Umbilical cord (tissue), 2 donors: ENCODE measurements around the gene TFF2. TPM values are rescaled to one million over a fixed set of nuclear protein-coding genes. Genes with fewer than 3 reads are reported as not detected.
A peak's percentile ranks its signal among the peaks of the same experiment; 100 is the strongest.

Source experiments
- DNase-seq: peaks from one replicate; pipeline ENCODE4 v3.0.0-alpha.2; 2015; ENCODE audit warnings: low spot score
- total RNA-seq: library from RNA; depleted of rRNA; stranded (reverse); fragments of >200 nt; gene quantifications from one replicate; pipeline ENCODE4 v1.2.3, GENCODE V29; 2014; ENCODE audit warnings: low replicate concordance; ENCODE audit not compliant: insufficient read depth

TFF2 gene
- total RNA-seq, 1 donor from 2014 or later, result not detected

DNA sequence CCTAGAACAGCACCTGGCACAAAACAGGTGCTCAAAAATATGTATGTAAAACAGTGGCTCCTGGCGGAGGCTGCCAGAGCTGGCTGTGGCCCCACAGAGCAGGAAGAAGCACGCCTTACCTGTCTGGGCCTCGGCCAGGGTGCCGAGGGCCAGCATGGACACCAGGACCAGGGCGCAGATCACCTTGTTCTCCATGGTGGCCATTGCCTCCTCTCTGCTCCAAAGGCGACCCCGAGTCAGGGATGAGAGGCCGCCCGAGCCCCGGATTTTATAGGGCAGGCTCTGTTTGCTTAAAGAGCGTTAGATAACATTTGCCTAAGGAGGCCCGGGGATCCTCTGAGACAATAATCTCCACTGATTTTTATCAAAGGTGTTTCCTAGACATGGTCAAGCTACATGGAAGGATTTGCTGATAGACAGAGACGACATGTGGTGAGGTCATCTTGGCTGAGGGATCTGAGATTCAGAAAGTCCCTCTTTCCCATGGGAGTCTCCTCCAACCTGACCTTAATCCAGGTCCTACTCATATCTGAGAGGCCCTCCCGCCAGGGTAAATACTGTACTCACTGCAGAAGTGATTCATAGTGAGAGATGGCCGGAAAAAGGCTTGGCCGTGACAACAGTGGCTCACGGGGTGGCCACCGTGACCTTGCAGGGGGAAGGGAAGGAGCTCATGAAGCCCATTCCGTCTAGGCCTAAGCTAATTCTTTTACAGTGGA, 15.7 kb upstream of the TFF2 start, which contains the start of gene TFF1:
TSS of gene TFF1 (minus strand) at position 244 of the 719 bp plus-strand sequence. CDS start at position 204, 40 bp downstream.
- DNase-seq, result peak; percentile 2

DNA sequence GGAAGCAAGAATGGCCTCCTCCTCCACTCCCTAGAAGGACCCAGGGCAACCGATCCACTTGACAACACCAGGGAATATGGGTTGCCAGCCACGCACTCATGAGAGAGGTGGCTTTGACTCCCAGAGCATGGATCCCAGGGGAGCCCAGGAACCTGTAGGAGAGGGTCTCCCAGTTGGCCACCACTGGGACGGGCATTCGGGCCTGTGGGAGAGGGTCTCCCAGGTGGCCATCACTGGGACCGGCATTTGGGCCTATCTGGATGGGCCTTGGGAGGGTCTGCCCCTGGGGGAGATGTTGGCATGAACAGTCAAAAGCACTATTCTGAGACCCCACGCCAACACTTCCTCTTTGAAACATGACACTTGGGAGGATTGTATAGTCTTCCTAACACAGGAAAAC, 15.0 kb upstream of the TFF2 start:
- no peak for DNase-seq

DNA sequence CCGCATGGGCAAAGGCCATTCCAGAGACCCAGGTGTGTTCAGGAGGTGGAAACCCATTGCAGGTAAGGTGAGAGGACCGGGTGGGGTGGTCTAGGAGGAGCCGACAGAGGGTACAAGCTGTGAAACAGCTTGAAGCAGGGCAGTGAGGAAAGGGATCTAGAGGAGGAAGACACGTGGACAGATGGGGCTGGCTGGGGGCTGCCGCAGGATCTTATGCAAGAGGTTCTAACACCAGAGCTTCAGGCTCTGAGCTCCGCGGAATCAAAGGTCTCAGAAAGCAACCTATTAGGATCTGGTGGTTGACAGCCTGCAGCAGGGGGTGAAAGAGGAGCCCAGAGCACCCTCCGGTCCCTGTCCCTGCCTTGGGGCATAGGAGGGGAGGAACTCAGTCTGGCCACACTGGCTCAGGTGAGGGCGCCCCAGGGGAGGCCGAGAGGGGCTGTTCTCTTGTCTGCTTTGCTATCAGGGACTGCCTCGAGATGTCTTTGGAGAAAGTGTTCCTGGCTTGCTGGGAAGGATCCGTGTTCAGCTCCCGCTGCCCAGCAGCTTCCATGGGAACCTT, 13.6 kb upstream of the TFF2 start:
- DNase-seq, result no peak

DNA sequence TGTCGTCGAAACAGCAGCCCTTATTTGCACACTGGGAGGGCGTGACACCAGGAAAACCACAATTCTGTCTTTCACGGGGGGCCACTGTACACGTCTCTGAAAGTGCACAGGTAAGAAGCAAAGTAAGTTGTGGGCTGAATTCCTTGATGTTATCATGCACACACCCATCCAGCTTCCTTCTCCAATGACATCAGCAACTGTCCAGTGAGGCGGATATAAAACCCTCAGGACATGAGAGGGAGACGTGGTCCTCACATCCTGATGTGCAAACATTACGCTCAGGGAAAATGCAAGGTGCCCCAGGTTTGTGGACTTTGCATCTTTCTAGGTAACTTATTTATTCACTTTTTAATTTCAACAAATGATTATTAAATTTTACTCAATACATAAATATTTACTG, 12.5 kb upstream of the TFF2 start:
- no peak for DNase-seq

DNA sequence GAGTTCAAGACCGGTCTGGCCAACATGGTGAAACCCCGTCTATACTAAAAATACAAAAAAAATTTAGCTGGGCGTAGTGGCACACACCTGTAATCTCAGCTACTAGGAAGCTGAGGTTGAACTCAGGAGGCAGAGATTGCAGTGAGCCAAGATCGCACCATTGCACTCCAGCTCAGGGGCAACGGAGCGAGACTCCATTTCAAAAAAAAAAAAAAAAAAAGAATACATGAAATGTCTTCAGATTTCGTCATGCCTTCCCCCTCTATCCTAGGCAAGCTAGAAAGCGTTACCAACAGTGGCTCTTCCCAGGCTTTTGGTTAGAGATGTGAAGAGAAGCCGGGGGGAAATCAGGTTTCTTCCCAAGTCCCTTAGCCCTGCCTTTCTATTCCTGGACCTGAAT, 11.9 kb upstream of the TFF2 start:
- no peak for DNase-seq

DNA sequence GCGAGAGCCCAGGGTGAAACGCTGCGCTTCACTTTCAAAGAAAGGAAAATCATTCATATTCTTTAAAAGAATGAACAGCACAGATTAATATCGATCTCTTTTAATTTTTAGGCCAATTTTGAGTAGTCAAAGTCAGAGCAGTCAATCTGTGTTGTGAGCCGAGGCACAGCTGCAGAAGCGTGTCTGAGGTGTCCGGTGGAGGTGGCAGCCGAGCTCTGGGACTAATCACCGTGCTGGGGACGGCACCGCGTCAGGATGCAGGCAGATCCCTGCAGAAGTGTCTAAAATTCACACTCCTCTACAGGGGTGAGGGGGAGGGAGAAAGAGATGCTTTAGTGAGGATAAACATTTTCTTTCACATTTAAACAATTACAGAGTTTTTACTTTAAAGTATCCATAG, 11.4 kb upstream of the TFF2 start:
- no peak for DNase-seq

DNA sequence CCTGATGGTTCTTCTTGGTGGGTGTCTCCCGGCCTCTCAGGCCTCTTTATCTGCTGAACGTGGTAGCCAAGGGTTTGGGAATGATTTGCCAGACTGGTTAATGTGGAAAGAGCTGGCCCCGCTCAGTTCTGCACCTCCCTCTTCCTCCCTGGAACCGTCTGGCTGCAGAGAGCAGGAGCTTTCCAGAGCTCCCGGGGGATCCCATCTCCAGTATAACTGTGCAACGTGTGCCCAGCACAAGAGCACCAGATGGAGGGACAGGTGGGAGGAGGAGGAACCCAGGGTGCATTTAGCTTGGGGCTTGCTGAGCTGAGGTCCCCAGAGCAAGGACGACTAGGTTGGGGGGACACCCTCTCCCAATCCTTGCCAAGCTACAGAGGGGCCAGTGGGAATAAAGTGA, 10.5 kb upstream of the TFF2 start:
- no peak for DNase-seq

DNA sequence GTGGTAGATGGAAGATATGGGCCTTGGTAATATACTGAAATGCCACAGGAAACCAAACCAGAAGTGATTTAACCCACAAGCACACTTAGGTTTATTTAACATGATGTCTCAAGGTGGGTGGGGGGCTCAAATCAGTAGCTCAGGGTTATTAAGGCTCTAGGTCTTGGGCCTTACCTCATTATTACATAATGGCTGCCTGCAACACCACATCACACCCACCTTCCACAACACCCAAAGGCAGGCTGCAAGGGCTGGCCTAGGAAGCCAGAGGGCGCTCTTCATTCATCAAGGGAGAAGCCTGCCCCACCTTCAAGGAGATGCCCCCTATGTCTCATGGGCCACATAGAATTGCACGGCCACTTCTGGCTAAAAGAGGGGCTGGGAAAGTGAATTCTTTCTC, 9.5 kb upstream of the TFF2 start:
- DNase-seq, result no peak

DNA sequence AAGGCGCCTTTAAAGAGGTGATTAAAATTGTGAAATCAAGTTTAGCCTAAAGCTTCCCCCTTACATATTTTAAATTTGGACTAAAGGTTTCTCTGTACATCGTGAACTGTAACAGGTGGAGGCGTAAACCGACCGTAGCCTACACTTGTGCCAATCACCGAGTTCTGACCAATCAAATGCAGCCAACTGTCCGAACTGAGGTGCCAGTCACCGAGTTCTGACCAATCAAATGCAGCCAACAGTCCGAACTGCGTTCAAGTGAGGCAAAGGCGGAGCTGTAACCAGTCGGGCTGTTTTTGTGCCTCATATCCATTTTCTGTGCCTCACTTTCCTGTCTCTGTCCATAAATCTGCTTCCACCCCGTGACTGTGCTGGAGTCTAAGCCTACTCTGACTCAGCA, 8.1 kb upstream of the TFF2 start:
- DNase-seq, result no peak

DNA sequence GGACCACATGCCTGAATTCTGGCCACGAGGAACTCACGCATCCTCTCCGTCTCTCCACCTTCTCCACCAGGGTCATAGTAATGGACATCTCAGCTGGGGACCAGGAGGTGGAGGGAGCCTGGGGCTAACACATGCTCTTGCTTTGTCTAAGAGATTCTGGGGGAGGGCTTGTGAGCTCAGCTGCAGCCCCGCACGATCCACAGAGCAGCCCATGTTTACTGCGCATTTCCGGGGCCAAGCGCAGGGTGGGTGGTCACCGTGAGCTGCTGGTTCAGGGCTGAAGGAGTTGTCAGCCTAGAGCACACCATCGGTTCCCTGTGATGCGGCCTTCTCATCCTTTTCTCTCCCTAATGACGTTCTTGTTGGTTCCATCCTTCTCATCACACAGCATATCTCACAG, 7.5 kb upstream of the TFF2 start:
- no peak for DNase-seq

DNA sequence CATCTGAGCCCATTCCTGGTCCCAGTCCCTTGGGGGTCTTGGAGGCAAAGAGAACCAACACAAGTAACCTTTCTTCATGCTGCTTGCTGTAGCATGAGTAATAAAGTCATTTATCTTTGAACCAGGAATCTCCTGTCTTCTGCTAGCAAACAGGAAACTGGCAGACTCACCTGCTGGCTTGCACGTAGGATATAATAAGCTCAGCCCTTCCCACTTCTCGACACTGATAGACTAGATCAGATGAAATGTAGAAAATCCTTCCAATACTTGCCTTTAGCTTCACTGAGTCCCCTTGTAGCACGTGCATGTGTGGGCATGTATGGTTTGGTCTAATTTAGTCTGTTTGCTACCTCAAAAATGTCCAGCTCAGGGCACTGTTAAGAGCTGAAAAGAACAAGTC, 6.5 kb upstream of the TFF2 start:
- DNase-seq, result no peak

DNA sequence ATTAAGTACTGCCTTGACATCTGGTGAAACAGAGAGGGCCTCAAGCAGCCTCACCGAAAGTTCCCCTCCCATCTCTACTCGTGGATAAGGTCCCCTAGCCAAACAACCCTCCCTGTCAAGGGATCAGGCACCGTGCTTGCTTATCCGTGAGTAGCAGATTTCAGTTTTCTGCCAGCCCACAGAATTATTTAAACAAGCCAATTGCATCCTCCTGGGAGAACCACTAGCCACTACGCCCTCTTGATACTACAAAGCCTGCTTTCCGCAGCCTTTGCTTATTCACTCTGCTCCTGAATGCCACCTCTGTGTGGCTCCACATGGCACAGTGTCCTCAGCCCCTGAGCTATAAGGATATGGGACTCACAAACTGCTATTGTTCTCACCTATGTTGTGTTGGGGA, 5.9 kb upstream of the TFF2 start:
- DNase-seq, result no peak

DNA sequence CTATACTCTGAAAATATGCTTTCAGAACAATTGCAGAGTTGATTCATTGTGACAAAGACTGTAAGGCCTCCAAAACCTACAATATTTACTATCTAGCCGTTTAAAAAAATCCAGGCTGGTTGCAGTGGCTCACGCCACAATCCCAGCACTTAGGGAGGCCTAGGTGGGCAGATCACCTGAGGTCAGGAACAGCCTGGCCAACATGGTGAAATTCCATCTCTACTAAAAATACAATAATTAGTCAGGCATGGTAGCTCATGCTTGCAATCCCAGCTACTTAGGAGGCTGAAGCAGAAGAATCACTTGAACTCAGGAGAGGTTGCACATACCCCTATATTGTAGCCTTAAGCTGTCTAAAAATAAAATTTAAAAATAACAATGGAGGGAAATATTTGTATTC, 5.3 kb upstream of the TFF2 start:
- DNase-seq, result no peak

DNA sequence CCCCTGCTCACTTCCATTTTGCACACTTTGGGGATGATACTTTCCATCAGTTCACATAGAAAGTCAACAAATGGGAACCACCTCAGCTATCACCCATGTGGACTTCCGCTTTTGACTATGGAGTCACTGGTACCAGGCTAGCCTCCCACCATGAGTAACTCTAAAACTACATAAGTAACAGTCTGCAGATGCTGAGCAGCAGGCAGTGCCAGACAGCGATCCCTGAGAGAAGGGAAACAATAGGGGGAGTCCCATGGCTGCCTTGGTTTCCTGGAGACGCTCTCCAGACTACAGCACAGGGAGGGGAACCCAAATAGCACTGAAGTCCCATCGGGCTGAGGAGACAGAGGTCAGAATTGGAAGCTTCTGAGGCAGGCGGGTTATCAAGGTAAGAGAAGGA, 2.8 kb upstream of the TFF2 start:
- DNase-seq, result no peak

DNA sequence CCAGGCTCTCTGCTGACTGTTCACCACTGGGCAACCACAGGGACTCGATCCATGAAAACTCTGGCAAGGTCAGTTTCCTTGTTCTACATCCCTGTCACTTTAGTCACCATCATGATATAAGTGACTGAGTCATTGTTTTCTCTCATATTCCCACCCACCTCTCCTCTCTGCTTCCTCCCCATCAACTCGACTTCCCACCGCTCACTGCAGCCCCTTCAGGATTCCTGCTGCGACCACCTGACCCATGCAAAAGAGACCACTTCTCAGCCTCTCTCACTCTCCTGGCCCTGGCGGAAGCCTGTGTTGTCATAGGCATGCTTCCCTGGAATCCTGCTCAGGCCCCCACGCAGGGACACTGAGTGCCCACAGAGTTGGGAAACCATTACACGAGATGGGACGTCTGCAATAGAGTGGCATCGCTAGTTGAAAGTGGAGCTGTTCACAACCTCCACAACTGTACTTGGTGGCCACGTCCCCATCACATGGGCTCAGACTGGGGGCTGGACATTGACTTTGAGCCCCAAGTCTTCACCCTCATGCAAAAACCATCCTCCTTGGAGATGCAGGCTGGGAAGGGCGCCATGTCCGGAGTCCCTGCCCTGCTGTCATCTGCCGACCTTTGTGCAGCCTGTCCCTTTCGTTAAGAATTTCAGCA, 1.8 kb upstream of the TFF2 start:
- no peak for DNase-seq

DNA sequence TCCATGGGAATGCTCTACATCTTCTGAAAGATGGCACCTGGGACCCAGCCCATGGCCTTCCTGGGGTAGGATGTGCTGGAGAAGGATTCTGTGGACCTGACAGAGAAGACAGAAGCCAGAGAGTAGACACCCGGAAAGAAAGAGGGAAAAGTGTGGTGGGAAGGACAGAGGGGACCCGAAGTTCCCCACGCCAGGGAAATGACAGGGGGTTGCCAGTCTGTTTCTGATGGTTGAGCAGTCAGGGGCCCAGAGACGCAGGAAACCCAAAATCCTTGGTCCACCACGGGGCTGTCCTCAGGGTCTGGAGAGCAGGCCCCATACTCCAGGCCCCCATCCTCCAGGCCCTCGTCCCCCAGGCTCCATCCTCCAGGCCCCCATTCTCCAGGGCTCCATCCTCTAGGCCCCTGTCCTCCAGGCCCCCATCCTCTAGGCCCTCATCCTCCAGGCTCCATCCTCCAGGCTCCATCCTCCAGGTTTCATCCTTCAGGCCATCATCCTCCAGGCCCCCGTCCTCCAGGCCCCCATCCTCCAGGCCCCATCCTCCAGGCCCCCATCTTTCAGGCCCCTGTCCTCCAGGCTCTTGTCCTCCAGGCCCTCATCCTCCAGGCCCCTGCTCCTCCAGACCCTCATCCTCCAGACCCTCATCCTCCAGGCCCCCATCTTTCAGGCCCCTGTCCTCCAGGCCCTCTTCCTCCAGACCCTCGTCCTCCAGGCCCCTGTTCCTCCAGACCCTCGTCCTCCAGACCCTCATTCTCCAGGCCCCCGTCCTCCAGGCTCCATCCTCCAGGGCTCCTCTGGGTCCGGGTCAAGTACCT, 1.0 kb upstream of the TFF2 start:
- no peak for DNase-seq

DNA sequence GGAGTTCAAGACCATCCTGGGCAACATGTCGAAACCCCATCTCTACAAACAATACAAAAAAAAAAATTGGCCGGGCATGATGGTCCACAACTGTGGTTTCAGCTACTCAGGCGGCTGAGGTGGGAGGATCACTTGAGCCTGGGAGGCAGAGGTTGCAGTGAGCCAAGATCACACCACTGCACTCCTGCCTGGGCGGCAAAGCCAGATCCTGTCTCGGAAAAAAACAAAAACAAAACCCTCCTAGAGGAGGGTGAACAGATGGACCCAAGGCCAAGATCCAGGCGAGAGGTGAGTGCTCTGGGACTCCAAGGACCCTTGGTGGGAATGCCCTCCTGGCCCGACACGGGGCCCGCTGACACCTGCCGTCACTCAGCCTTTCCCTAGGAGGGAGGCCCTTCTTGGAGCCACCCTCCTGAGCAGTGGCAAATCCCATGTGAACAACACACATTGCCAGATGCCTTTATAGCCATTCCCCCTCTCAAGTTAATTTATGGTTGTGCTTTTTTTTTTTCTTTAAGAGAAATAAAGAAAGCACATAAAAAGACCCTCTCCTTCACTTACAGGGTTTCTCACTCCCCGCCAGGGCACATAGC, 380 bp downstream of the TFF2 start:
- no peak for DNase-seq

DNA sequence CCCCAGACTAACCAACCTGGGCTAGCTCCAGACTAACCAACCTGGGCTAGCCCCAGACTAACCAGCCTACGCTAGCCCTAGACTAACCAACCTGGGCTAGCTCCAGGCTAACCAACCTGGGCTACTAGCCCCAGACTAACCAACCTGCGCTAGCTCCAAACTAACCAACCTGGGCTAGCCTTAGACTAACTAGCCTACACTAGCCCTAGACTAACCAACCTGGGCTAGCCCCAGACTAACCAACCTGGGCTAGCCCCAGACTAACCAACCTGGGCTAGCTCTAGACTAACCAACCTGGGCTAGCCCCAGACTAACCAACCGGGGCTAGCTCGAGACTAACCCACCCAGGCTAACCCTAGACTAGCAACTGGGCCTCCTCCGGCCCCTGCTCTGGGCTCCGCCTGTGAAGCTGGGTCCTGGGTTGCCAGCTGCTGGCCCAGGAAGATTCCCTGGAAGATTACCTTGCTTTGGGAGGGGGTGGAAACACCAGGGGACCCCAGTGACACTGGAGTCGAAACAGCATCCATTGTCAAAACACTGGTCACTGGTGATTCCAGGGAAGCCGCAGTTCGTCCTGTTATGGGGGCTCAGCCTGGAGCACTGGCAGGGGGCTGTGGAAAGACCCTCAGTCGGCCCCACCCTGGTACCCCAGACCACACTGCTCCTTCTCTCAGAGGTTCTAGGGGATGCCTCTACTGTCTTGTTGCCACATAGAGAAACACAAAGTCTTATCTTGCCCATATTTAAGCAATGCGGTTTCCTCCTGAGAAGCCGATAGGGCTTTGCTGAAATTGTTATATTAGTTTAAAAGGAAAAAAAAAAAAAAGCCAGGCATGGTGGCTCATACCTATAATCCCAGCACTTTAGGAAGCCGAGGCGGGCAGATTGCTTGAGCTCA, 1.1 kb downstream of the TFF2 start:
- no peak for DNase-seq

DNA sequence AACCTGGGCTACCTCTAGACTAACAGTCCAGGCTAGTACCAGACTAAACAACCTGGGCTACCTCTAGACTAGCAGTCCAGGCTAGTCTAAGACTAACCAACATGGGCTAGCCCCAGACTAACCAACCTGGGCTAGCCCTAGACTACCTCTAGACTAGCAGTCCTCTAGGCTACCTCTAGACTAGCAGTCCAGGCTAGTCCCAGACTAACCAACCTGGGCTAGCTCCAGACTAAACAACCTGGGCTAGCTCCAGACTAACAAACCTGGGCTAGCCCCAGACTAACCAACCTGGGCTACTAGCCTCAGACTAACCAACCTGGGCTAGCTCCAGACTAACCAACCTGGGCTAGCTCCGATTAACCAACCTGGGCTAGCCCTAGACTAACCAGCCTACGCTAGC, 2.0 kb downstream of the TFF2 start:
- DNase-seq, result no peak

DNA sequence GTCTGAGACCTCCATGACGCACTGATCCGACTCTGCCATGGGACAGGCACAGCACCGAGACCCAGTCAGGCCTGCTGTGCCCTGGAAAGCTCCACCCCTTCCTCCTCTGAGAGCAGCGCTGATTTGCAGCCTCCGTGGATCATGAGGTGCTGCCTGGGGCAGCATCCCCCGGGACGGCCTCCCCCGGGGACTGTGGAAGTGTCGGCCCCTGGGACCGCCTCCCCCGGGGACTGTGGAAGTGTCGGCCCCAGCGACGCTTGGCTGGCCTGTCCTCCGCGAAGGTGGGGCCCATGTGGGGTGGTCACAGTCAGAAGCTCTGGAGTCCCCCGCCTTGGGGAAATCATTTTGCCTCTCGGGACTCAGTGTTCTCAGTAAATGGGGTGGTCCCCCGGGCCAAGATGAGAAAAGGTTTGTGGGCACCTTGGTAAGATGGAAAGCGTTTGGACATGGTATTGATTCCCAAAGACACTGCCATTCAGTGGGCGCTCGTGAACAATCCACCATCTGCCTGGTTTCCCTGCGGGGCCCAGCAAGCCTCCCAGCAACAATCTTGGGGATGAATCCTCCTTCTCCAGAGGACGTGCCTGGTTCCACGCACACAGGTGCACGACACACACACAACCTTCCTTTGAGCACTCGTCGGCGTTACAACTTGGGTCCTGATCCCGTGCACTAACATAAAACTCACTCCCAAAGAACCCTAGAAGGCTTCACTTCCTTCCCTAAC, 3.0 kb downstream of the TFF2 start:
- no peak for DNase-seq
